Suprapubic skin (tissue), 4 donors: ENCODE measurements around the gene CAPN5. TPM values are rescaled to one million over a fixed set of nuclear protein-coding genes. Genes with fewer than 3 reads are reported as not detected.

ENCODE experiments used
- DNase-seq, 2 donors: peaks; one replicate each; pipeline ENCODE4 v3.0.0-alpha.2; 2019; ENCODE audit warnings: low spot score in 2 of 2
- H3K27ac ChIP-seq: fragments of 200-600 bp; sonication (generic); one replicate; pipeline ENCODE4 v1.5.1; 2019
- H3K27me3 ChIP-seq: fragments of 200-600 bp; sonication (generic); one replicate; pipeline ENCODE4 v1.5.1; 2019
- H3K36me3 ChIP-seq: fragments of 200-600 bp; sonication (generic); one replicate; pipeline ENCODE4 v1.5.1; 2019
- H3K4me1 ChIP-seq: fragments of 200-600 bp; sonication (generic); one replicate; pipeline ENCODE4 v1.5.1; 2019
- H3K4me3 ChIP-seq: fragments of 200-600 bp; sonication (generic); one replicate; pipeline ENCODE4 v1.5.1; 2019; ENCODE audit warnings: mild to moderate bottlenecking
- H3K9me3 ChIP-seq: fragments of 200-600 bp; sonication (generic); one replicate; pipeline ENCODE4 v1.5.1; 2019
- EP300 ChIP-seq: sonication (generic); formaldehyde crosslinking; IDR thresholded peaks from one replicate; pipeline ENCODE4 v1.6.1; 2017; ENCODE audit warnings: antibody characterized with exemption
- POLR2A ChIP-seq, 2 donors: fragments of 450-650 bp; IDR thresholded peaks; one replicate each; pipeline ENCODE4 v1.6.1; 2017; ENCODE audit warnings: antibody characterized with exemption in 2 of 2, mild to moderate bottlenecking in 2 of 2, moderate library complexity in 2 of 2
- POLR2AphosphoS5 ChIP-seq, 3 donors: sonication (generic); formaldehyde crosslinking; IDR thresholded peaks; one replicate each; pipeline ENCODE4 v1.6.1; 2017; ENCODE audit warnings: antibody characterized with exemption in 3 of 3
- WGBS: methylation state at CpG from one replicate; pipeline ENCODE4 v1.1.5; 2018; 5-methylcytosine and 5-hydroxymethylcytosine counted together
- total RNA-seq, 4 donors: library from RNA; depleted of rRNA; stranded (reverse); fragments of >200 nt; gene quantifications; one replicate each; pipeline ENCODE4 v1.1.0, GENCODE V29; 2016
- TF ChIP-seq, protein P1 (sequence below), 2 donors: fragments of 200-600 bp in 1 of 2; fragments of 450-650 bp in 1 of 2; sonication (generic) in 1 of 2; IDR thresholded peaks; one replicate each; pipeline ENCODE4 v1.5.1; 2016 to 2019; ENCODE audit warnings: antibody characterized with exemption in 2 of 2, mild to moderate bottlenecking in 1 of 2, moderate library complexity in 1 of 2

Gene CAPN5
- total RNA-seq, 4 donors from 2014 or later: 0.87 to 2.0 (median 1.1) TPM

- peaks cover 42% of the 10 kb centered on the region for H3K27me3 ChIP-seq
- H3K9me3 ChIP-seq: no peaks in the 10 kb centered on the region
- 73% methylated on average over 2 of the region's 2 CpGs for WGBS
- TF ChIP-seq POLR2A (IDR thresholded peaks at IDR 0.05) (no peak), POLR2AphosphoS5 (IDR thresholded peaks at IDR 0.05) (no peak), EP300 (no peak)
- TF ChIP-seq, protein P1, sequence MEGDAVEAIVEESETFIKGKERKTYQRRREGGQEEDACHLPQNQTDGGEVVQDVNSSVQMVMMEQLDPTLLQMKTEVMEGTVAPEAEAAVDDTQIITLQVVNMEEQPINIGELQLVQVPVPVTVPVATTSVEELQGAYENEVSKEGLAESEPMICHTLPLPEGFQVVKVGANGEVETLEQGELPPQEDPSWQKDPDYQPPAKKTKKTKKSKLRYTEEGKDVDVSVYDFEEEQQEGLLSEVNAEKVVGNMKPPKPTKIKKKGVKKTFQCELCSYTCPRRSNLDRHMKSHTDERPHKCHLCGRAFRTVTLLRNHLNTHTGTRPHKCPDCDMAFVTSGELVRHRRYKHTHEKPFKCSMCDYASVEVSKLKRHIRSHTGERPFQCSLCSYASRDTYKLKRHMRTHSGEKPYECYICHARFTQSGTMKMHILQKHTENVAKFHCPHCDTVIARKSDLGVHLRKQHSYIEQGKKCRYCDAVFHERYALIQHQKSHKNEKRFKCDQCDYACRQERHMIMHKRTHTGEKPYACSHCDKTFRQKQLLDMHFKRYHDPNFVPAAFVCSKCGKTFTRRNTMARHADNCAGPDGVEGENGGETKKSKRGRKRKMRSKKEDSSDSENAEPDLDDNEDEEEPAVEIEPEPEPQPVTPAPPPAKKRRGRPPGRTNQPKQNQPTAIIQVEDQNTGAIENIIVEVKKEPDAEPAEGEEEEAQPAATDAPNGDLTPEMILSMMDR (IDR thresholded peaks at IDR 0.05): no peak
- no peak overlapping the region for H3K27ac ChIP-seq
- H3K4me3 ChIP-seq: no peak overlapping the region
- DNase-seq: no peak
- H3K36me3 ChIP-seq: no peaks in the 10 kb centered on the region
- peaks cover 14% of the 10 kb centered on the region for H3K4me1 ChIP-seq
Measured at GRCh38 chr11:77035039-77035438, 31.7 kb upstream of the CAPN5 start.

- Histone ChIP-seq H3K27ac (no peak overlapping the region), H3K4me1 (peaks cover 18% of the 10 kb centered on the region), H3K36me3 (no peaks in the 10 kb centered on the region), H3K27me3 (peaks cover 42% of the 10 kb centered on the region), H3K9me3 (no peaks in the 10 kb centered on the region), H3K4me3 (no peak overlapping the region)
- WGBS: 31% methylated on average over 5 of the region's 5 CpGs
- DNase-seq: peak in 1 of 2 donors; percentile 48
- TF ChIP-seq POLR2AphosphoS5 (IDR thresholded peaks at IDR 0.05): no peak
- no peak for TF ChIP-seq EP300
- TF ChIP-seq, protein P1 (IDR thresholded peaks at IDR 0.05): no peak
- TF ChIP-seq POLR2A (IDR thresholded peaks at IDR 0.05): no peak
Measured at GRCh38 chr11:77035580-77035979, 31.2 kb upstream of the CAPN5 start.

DNA sequence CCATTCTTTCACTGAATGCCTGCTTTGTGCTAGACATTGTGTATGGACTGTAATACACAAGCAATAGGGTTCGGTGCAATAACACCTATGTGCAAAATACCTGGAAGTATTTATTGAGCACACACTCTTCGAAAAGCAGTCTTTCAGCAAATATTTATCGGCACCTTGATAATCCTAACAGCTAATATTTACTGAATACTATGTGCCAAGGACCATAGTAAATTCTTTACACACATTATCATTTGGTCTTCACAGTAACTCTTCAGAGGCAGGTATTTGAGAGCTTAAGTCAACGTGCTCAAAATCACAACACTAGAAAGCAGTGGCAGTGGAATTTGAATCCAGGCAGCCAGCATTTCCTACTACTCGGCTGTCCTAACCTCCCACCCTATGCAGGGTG lies 30.4 kb upstream of the CAPN5 start:
- 69% methylated on average over 5 of the region's 5 CpGs for WGBS
- Histone ChIP-seq H3K36me3 (no peaks in the 10 kb centered on the region), H3K4me1 (peaks cover 18% of the 10 kb centered on the region), H3K27me3 (peaks cover 44% of the 10 kb centered on the region), H3K27ac (no peak overlapping the region), H3K4me3 (no peak overlapping the region), H3K9me3 (no peaks in the 10 kb centered on the region)
- TF ChIP-seq, protein P1 (IDR thresholded peaks at IDR 0.05): no peak
- TF ChIP-seq POLR2AphosphoS5 (IDR thresholded peaks at IDR 0.05) (no peak), POLR2A (IDR thresholded peaks at IDR 0.05) (no peak), EP300 (no peak)
- DNase-seq: no peak

GRCh38 chr11:77037057-77037456 lies 29.7 kb upstream of the CAPN5 start:
- Histone ChIP-seq H3K4me3 (no peak overlapping the region), H3K27me3 (peaks cover 50% of the 10 kb centered on the region), H3K27ac (no peak overlapping the region), H3K36me3 (no peaks in the 10 kb centered on the region), H3K4me1 (peaks cover 18% of the 10 kb centered on the region), H3K9me3 (no peaks in the 10 kb centered on the region)
- 81% methylated on average over 10 of the region's 10 CpGs for WGBS
- no peak for DNase-seq
- no peak for TF ChIP-seq POLR2A (IDR thresholded peaks at IDR 0.05)
- TF ChIP-seq POLR2AphosphoS5 (IDR thresholded peaks at IDR 0.05): no peak
- TF ChIP-seq, protein P1 (IDR thresholded peaks at IDR 0.05): no peak
- TF ChIP-seq EP300: no peak

DNA sequence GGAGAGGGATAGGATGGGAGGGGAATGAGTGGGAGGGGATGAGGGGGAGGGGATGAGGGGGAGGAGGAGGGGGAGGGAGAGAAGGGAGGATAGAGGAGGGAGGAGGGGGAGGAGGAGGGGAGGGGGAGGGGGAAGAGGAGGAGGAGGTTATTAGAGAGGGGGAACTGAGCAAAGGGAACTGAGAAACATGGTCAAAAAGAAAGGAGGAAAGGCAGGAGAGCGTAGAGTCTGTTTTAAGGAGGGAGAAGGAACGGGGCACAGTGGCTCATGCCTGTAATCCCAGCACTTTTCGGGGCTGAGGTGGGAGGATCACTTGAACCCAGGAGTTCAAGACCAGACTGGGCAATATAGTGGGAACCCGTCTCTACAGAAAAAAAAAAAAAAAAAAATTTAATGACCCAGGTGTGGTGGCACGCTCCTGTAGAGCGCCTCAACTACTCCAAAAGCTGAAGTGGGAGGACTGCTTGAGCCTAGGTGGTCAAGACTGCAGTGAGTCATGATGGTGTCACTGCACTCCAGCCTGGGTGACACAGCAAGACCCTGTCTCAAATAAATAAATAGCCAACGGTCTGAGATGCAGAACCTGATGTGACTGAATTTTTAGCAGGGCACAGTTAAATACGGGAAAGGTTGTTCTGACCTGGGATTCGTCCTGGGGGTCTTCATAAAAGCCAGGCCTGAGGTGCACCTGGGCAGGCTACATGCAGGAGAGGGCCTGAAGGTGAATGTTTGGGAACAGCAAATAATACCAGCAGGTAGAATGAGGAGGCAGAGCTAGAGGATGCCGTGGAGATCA lies 28.5 kb upstream of the CAPN5 start:
- H3K27ac ChIP-seq: no peak overlapping the region
- DNase-seq: no peak
- no peak overlapping the region for H3K4me3 ChIP-seq
- peaks cover 54% of the 10 kb centered on the region for H3K27me3 ChIP-seq
- peaks cover 18% of the 10 kb centered on the region for H3K4me1 ChIP-seq
- no peak for TF ChIP-seq POLR2AphosphoS5 (IDR thresholded peaks at IDR 0.05)
- TF ChIP-seq, protein P1 (IDR thresholded peaks at IDR 0.05): no peak
- no peak for TF ChIP-seq EP300
- no peak for TF ChIP-seq POLR2A (IDR thresholded peaks at IDR 0.05)
- 83% methylated on average over 10 of the region's 10 CpGs for WGBS
- H3K36me3 ChIP-seq: no peaks in the 10 kb centered on the region
- no peaks in the 10 kb centered on the region for H3K9me3 ChIP-seq
